K562 (cell line): ENCODE results near the gene PUS10. TPM values are rescaled to one million over a fixed set of nuclear protein-coding genes. Genes with fewer than 3 reads are reported as not detected.

Experiments
- ATF7 ChIP-seq: fragments of 450-650 bp; IDR thresholded peaks from 2 replicates; pipeline ENCODE4 v1.7.1; 2014; ENCODE audit warnings: mild to moderate bottlenecking, moderate library complexity
- BDP1 ChIP-seq: IDR thresholded peaks from 3 replicates; pipeline ENCODE4 v1.6.1; 2011; ENCODE audit not compliant: insufficient read length, insufficient read depth
- CBX5 ChIP-seq: IDR thresholded peaks from 2 replicates; pipeline ENCODE4 v1.6.1; 2014; ENCODE audit warnings: low read depth, borderline replicate concordance
- CC2D1A ChIP-seq: fragments of 450-650 bp; IDR thresholded peaks from 2 replicates; pipeline ENCODE4 v1.6.1; 2017; ENCODE audit warnings: mild to moderate bottlenecking
- DNMT1 ChIP-seq: fragments of 450-650 bp; IDR thresholded peaks from 2 replicates; pipeline ENCODE4 v1.6.1; 2016; ENCODE audit warnings: antibody characterized with exemption, mild to moderate bottlenecking
- EHMT2 ChIP-seq: fragments of 450-650 bp; IDR thresholded peaks from 2 replicates; pipeline ENCODE4 v1.6.1; 2018; ENCODE audit warnings: antibody characterized with exemption
- EP400 ChIP-seq: fragments of 450-650 bp; IDR thresholded peaks from 2 replicates; pipeline ENCODE4 v1.6.1; 2017; ENCODE audit warnings: antibody characterized with exemption, mild to moderate bottlenecking, moderate library complexity
- GMEB1 ChIP-seq: fragments of 250-450 bp; sonication (Bioruptor Pico); IDR thresholded peaks from 2 replicates; pipeline ENCODE4 v1.4.0; 2020; ENCODE audit warnings: mild to moderate bottlenecking
- HINFP ChIP-seq: fragments of 450-650 bp; conservative IDR thresholded peaks from 2 replicates; pipeline ENCODE4 v1.6.1; 2016; ENCODE audit warnings: missing genetic modification characterization, low read depth, mild to moderate bottlenecking, control low read depth, missing compliant biosample characterization
- HNRNPK ChIP-seq: fragments of 200-400 bp; formaldehyde crosslinking; IDR thresholded peaks from one replicate; pipeline ENCODE4 v1.6.1; 2018; ENCODE audit warnings: mild to moderate bottlenecking, low read depth, low read length; ENCODE audit not compliant: poor library complexity, severe bottlenecking
- JUN ChIP-seq, 2 experiments: sonication (generic) in 1 of 2; formaldehyde crosslinking in 1 of 2; IDR thresholded peaks; 2 replicates each; pipeline versions ENCODE4 v1.6.1 to v1.8.0; 2012 to 2022; ENCODE audit warnings: borderline replicate concordance in 2 of 2, mild to moderate bottlenecking in 2 of 2, improper control_type of control experiment in 1 of 2, low read depth in 1 of 2, low read length in 1 of 2, missing genetic modification reagents in 1 of 2
- KLF13 ChIP-seq: fragments of 450-650 bp; IDR thresholded peaks from 2 replicates; pipeline ENCODE4 v1.6.1; 2016; ENCODE audit warnings: missing genetic modification characterization, low read depth, mild to moderate bottlenecking, missing compliant biosample characterization, moderate library complexity, borderline replicate concordance
- MAZ ChIP-seq, 2 experiments: fragments of 450-650 bp in 1 of 2; sonication (generic) in 1 of 2; formaldehyde crosslinking; IDR thresholded peaks in 1 of 2; conservative IDR thresholded peaks in 1 of 2; 2 replicates each; pipeline versions ENCODE4 v1.4.0 to v1.5.0; 2020; ENCODE audit warnings: mild to moderate bottlenecking in 1 of 2, missing genetic modification reagents in 1 of 2
- NCOA6 ChIP-seq: fragments of 450-650 bp; IDR thresholded peaks from 2 replicates; pipeline ENCODE4 v1.6.1; 2017; ENCODE audit warnings: mild to moderate bottlenecking
- POLR2G ChIP-seq: fragments of 200-400 bp; formaldehyde crosslinking; IDR thresholded peaks from 2 replicates; pipeline ENCODE4 v1.6.1; 2017; ENCODE audit warnings: low read depth, mild to moderate bottlenecking, antibody characterized with exemption, low read length, moderate library complexity
- RBBP5 ChIP-seq: fragments of 200-600 bp; sonication (generic); IDR thresholded peaks from 2 replicates; pipeline ENCODE4 v1.6.1; 2012; ENCODE audit warnings: borderline replicate concordance, mild to moderate bottlenecking, low read length, control low read depth, inconsistent platforms; ENCODE audit not compliant: insufficient read depth, poor library complexity, severe bottlenecking
- SMARCA5 ChIP-seq: fragments of 450-650 bp; IDR thresholded peaks from 2 replicates; pipeline ENCODE4 v1.6.1; 2016
- SNRNP70 ChIP-seq: fragments of 200-400 bp; formaldehyde crosslinking; optimal IDR thresholded peaks from 2 replicates; pipeline ENCODE3; 2017; ENCODE audit warnings: low read depth, low read length
- SOX6 ChIP-seq: fragments of 450-650 bp; IDR thresholded peaks from 2 replicates; pipeline ENCODE4 v1.6.1; 2014; ENCODE audit warnings: mild to moderate bottlenecking
- ZBTB5 ChIP-seq: fragments of 450-650 bp; IDR thresholded peaks from 2 replicates; pipeline ENCODE4 v1.6.1; 2017; ENCODE audit warnings: antibody characterized with exemption
- ZKSCAN8 ChIP-seq: fragments of 200-800 bp; sonication (Bioruptor generic); IDR thresholded peaks from 2 replicates; pipeline ENCODE4 v1.6.1; 2016; ENCODE audit warnings: missing genetic modification characterization, missing compliant biosample characterization
- ZNF324 ChIP-seq: fragments of 250-450 bp; sonication (Bioruptor Pico); IDR thresholded peaks from 2 replicates; pipeline ENCODE4 v1.4.0; 2020; ENCODE audit warnings: mild to moderate bottlenecking
- ZNF444 ChIP-seq: fragments of 250-450 bp; sonication (Bioruptor Pico); IDR thresholded peaks from 2 replicates; pipeline ENCODE4 v1.4.0; 2020; ENCODE audit warnings: mild to moderate bottlenecking, moderate library complexity
- polyA plus RNA-seq, 8 experiments: library from polyadenylated mRNA; depleted of rRNA in 4 of 8; stranded (reverse) in 5 of 8; unstranded in 3 of 8; fragments of >200 nt; fragmentation: Nextera tagmentation in 2 of 8; fragmentation: Illumina TruSeq in 1 of 8; extraction: Ambion mirVana in 2 of 8; extraction: Trizol in 1 of 8; gene quantifications; 2 replicates each; pipeline versions ENCODE4 v1.2.1 to v1.2.3, GENCODE V29; 2011 to 2014; ENCODE audit warnings: inconsistent platforms in 1 of 8, missing spikeins in 1 of 8
- total RNA-seq, 7 experiments: library from RNA; depleted of rRNA in 6 of 7; stranded (reverse); fragments of >200 nt in 6 of 7; fragmentation: Illumina TruSeq in 2 of 7; extraction: Trizol in 2 of 7; gene quantifications; 2 replicates each; pipeline versions ENCODE4 v1.2.1 to v1.2.3, GENCODE V29; 2011 to 2021; ENCODE audit warnings: low replicate concordance in 1 of 7

Gene PUS10
- total and polyA plus RNA-seq, 9 of the 15 experiments (the other 6 are each of a cell fraction or from before 2014, with no cell fraction given) = 5.0 to 10.7 (median 7.6) TPM

GRCh38 chr2:61065714-61066709 is 48.0 kb upstream of the PUS10 start, which contains the start of gene SANBR (continued):
- TF ChIP-seq RBBP5 = peak; percentile 81
- TF ChIP-seq SNRNP70 = no peak
- TF ChIP-seq SMARCA5 = no peak
- TF ChIP-seq ZKSCAN8 (CRISPR knock-in tag) = no peak
- TF ChIP-seq JUN (IDR thresholded peaks at IDR 0.05; ENCODE audit: borderline replicate concordance, low read depth, low read length) = peak; percentile 22; the same call in 1 of the 2 replicates
- TF ChIP-seq JUN (CRISPR knock-in tag; IDR thresholded peaks at IDR 0.05; ENCODE audit: borderline replicate concordance) = no peak
- no peak for TF ChIP-seq CBX5
- TF ChIP-seq CC2D1A = peak; percentile 99
- no peak for TF ChIP-seq ZNF324
- TF ChIP-seq BDP1 = no peak
- TF ChIP-seq EP400 = 0 out of 2 replicates have a peak, but pooled peaks have one; percentile 27
- TF ChIP-seq ZBTB5 = peak; percentile 97
- peak; percentile 65; the same call in 1 of the 2 replicates for TF ChIP-seq ATF7
- TF ChIP-seq DNMT1 = no peak
- no peak for TF ChIP-seq NCOA6
- TF ChIP-seq GMEB1 = peak; percentile 53
- TF ChIP-seq POLR2G = peak; percentile 77
- peak; percentile 58; the same call in 1 of the 2 replicates for TF ChIP-seq KLF13 (tag)
- TF ChIP-seq SOX6 = peak; percentile 30; the same call in 1 of the 2 replicates
- TF ChIP-seq HNRNPK = no peak
- no peak for TF ChIP-seq EHMT2
- TF ChIP-seq ZNF444 (CRISPR knock-in tag) = no peak
- peak; percentile 65 to 95 for TF ChIP-seq MAZ (CRISPR knock-in tag; conservative IDR thresholded peaks at IDR 0.05 in 1 of 2, IDR thresholded peaks at IDR 0.05 in 1 of 2)
- peak; percentile 97 for TF ChIP-seq HINFP
